Esophagus (tissue), 2 donors: ENCODE measurements around the gene FCSK. TPM values are rescaled to one million over a fixed set of nuclear protein-coding genes. Genes with fewer than 3 reads are reported as not detected.
A peak's percentile ranks its signal among the peaks of the same experiment; 100 is the strongest.
"Not testable (repeated sequence)": the region's sequence is repeated elsewhere in the genome, so short reads cannot be mapped to it uniquely, and the experiment has no call there.

ENCODE experiments used
- H3K27ac ChIP-seq, 2 donors: one replicate each; pipeline ENCODE4 v1.5.1; 2013; ENCODE audit warnings: low read depth in 2 of 2, mild to moderate bottlenecking in 2 of 2, inconsistent platforms in 1 of 2, low read length in 1 of 2, moderate library complexity in 1 of 2
- H3K27me3 ChIP-seq, 2 donors: one replicate each; pipeline ENCODE4 v1.6.1; 2013; ENCODE audit warnings: low read length in 2 of 2, control low read depth in 1 of 2, mild to moderate bottlenecking in 1 of 2; ENCODE audit not compliant: insufficient read depth in 2 of 2, control insufficient read depth in 1 of 2
- H3K36me3 ChIP-seq, 2 donors: one replicate each; pipeline ENCODE4 v1.6.1; 2013; ENCODE audit warnings: low read length in 1 of 2; ENCODE audit not compliant: control insufficient read depth in 2 of 2, insufficient read depth in 2 of 2
- H3K4me1 ChIP-seq, 2 donors: one replicate each; pipeline ENCODE4 v1.6.1; 2013; ENCODE audit warnings: low read length in 1 of 2; ENCODE audit not compliant: control insufficient read depth in 2 of 2, insufficient read depth in 2 of 2
- H3K4me3 ChIP-seq, 2 donors: one replicate each; pipeline ENCODE4 v1.5.1; 2013; ENCODE audit warnings: low read length in 2 of 2, mild to moderate bottlenecking in 2 of 2, low read depth in 1 of 2, moderate library complexity in 1 of 2
- H3K9me3 ChIP-seq, 2 donors: one replicate each; pipeline ENCODE4 v1.6.1; 2013; ENCODE audit warnings: mild to moderate bottlenecking in 2 of 2, low read depth in 1 of 2, low read length in 1 of 2, moderate library complexity in 1 of 2; ENCODE audit not compliant: control insufficient read depth in 2 of 2, insufficient read depth in 1 of 2
- WGBS, 2 donors: extraction: QIAGEN DNeasy Blood & Tissue Kit; methylation state at CpG; one replicate each; pipeline ENCODE4 v1.1.7; 2013; 5-methylcytosine and 5-hydroxymethylcytosine counted together
- polyA plus RNA-seq, 2 donors: library from polyadenylated mRNA; stranded (reverse); fragments of 200-250 nt; gene quantifications; one replicate each; pipeline ENCODE4 v1.2.3, GENCODE V29; 2013
- donor health status: healthy with polysubstance abuse.
- donor health status: Bipolar disorder and iron deficiency.

The FCSK gene
- polyA plus RNA-seq, 2 donors = 7.6 to 11.3 TPM

GRCh38 chr16:70438969-70439862 lies 15.2 kb upstream of the FCSK start, which contains the start of gene ST3GAL2:
Gene ST3GAL2 (minus strand): TSS chr16:70439100. CDS start chr16:70398530, 40,570 bp downstream.
- Histone ChIP-seq H3K9me3 (no peaks in the 10 kb centered on the region), H3K27me3 (no peaks in the 10 kb centered on the region), H3K27ac (peak within 1 kb of the TSS; percentile 42 to 51), H3K4me1 (peaks cover 5 to 8% of the 10 kb centered on the region in 2 donors), H3K4me3 (peak within 1 kb of the TSS; percentile 52 to 59), H3K36me3 (no peaks in the 10 kb centered on the region)
- 1 to 2% methylated on average over 44 to 86 of the region's 86 CpGs for WGBS, 2 donors

- H3K27ac ChIP-seq = no peak overlapping the region
- H3K4me3 ChIP-seq = no peak overlapping the region
These were observed 14.2 kb upstream of the FCSK start for GRCh38 chr16:70440009-70440692.

DNA sequence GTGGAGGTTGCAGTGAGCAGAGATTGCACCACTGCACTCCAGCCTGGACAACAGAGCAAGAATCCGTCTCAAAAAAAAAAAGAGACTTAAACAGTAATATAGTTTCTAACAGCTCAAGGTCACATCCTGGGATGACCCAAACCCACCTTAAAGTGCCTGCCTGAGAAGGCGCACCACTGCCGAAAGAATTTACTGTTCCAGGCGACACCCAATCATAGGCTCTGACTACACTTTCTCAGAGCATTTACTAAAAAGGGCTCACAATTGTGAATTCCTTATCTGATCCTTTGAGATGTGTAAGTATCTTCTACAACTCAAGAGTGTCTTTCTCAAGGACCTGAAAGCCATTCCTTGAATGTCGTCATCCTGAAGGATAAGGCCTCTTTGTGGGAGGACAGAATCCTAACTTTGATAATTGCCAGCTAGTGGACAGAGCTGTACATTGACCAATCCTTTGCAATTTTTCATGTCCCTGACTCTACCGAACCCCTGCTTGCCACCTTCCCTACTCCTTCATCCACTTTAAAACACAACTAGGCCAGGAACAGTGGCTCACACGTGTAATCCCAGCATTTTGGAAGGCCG lies 12.9 kb upstream of the FCSK start:
- Histone ChIP-seq H3K27me3 (no peaks in the 10 kb centered on the region), H3K4me1 (peaks cover 2 to 5% of the 10 kb centered on the region in 2 donors), H3K36me3 (no peaks in the 10 kb centered on the region), H3K4me3 (no peak overlapping the region), H3K9me3 (no peaks in the 10 kb centered on the region), H3K27ac (no peak overlapping the region)
- WGBS, 2 donors = 91% methylated on average over 8 of the region's 8 CpGs

More at GRCh38 chr16:70440009-70440692, 14.2 kb upstream of the FCSK start:
- H3K36me3 ChIP-seq = no peaks in the 10 kb centered on the region
- no peaks in the 10 kb centered on the region for H3K9me3 ChIP-seq
- peaks cover 2 to 5% of the 10 kb centered on the region in 2 donors for H3K4me1 ChIP-seq
- 74 to 76% methylated on average over 11 of the region's 11 CpGs for WGBS, 2 donors
- H3K27me3 ChIP-seq = no peaks in the 10 kb centered on the region

- no peaks in the 10 kb centered on the region for H3K9me3 ChIP-seq
- no peaks in the 10 kb centered on the region for H3K27me3 ChIP-seq
- H3K4me1 ChIP-seq = peaks cover 2 to 3% of the 10 kb centered on the region in 2 donors
- H3K4me3 ChIP-seq = no peak overlapping the region
- H3K36me3 ChIP-seq = no peaks in the 10 kb centered on the region
- WGBS, 2 donors = 90 to 94% methylated on average over 7 of the region's 7 CpGs
- H3K27ac ChIP-seq = no peak overlapping the region
These were observed 12.1 kb upstream of the FCSK start for GRCh38 chr16:70442344-70442743.

GRCh38 chr16:70444249-70445063 lies 9.9 kb upstream of the FCSK start:
- 73 to 79% methylated on average over 4 of the region's 4 CpGs for WGBS, 2 donors
- no peaks in the 10 kb centered on the region for H3K27me3 ChIP-seq
- H3K36me3 ChIP-seq = no peaks in the 10 kb centered on the region
- no peaks in the 10 kb centered on the region for H3K4me1 ChIP-seq
- no peak overlapping the region for H3K4me3 ChIP-seq
- no peak overlapping the region for H3K27ac ChIP-seq
- H3K9me3 ChIP-seq = no peaks in the 10 kb centered on the region

- H3K27ac ChIP-seq = no peak overlapping the region
- H3K4me1 ChIP-seq = no peaks in the 10 kb centered on the region
- no peak overlapping the region for H3K4me3 ChIP-seq
- H3K27me3 ChIP-seq = no peaks in the 10 kb centered on the region
- 82 to 91% methylated on average over 6 of the region's 6 CpGs for WGBS, 2 donors
- H3K36me3 ChIP-seq = no peaks in the 10 kb centered on the region
- H3K9me3 ChIP-seq = no peaks in the 10 kb centered on the region
These were observed 6.3 kb upstream of the FCSK start for GRCh38 chr16:70448075-70448474.

DNA sequence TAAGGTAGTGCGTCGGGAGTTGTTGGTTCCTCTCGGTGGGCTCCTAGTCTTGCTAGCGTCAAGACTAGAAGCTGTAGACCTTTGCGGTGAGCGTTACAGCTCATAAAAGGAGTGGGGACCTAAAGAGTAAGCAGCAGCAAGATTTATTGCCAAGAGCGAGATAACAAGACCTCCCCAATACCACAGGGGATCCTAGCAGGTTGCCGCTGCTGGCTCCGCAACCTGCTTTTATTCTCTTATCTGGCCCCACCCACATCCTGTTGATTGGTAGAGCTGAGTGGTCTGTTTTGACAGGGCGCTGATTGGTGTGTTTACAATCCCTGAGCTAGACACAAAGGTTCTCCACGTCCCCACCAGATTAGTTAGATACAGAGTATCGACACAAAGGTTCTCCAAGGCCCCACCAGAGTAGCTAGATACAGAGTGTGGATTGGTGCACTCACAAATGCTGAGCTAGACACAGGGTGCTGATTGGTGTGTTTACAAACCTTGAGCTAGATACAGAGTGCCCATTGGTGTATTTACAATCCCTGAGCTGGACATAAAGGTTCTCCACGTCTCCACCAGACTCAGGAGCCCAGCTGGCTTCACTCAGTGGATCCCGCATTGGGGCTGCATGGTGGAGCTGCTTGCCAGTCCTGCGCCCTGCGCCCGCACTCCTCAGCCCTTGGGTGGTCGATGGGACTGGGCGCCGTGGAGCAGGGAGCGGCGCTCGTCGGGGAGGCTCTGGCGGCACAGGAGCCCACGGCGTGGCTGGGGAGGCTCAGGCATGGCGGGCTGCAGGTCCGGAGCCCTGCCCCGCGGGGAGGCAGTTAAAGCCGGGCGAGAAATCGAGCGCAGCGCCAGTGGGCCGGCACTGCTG lies 4.0 kb upstream of the FCSK start:
- not testable (repeated sequence) for H3K9me3 ChIP-seq, H3K27ac ChIP-seq, H3K36me3 ChIP-seq, H3K27me3 ChIP-seq, H3K4me1 ChIP-seq
- H3K4me3 ChIP-seq = peak overlapping the region in 1 of 2 donors; percentile 5
- WGBS, 2 donors = 75 to 84% methylated on average over 31 to 37 of the region's 37 CpGs

GRCh38 chr16:70451004-70451340 lies 3.4 kb upstream of the FCSK start:
- not testable (repeated sequence) for H3K36me3 ChIP-seq, H3K9me3 ChIP-seq, H3K27me3 ChIP-seq, H3K27ac ChIP-seq, H3K4me1 ChIP-seq
- H3K4me3 ChIP-seq = peak overlapping the region; percentile 5 to 15
- WGBS, 2 donors = 39 to 60% methylated on average over 22 to 25 of the region's 25 CpGs
